SK-N-SH treated with all-trans-retinoic acid at 6 μM for 48 hours (cell line): Measurements from ENCODE around the gene PDZD2.
"Not testable (repeated sequence)": the region's sequence is repeated elsewhere in the genome, so short reads cannot be mapped to it uniquely, and the experiment has no call there.

Experiments
- ATAC-seq: fragments of 200-7000 bp; cut with Tn5 transposase; 3 replicates; pipeline ENCODE4 v1.9.1; 2020; ENCODE audit warnings: mild to moderate bottlenecking, moderate library complexity
- ARNTL ChIP-seq: fragments of 450-650 bp; formaldehyde crosslinking; IDR thresholded peaks from 2 replicates; pipeline ENCODE4 v1.5.0; 2020; ENCODE audit warnings: low read depth, mild to moderate bottlenecking, moderate library complexity, borderline replicate concordance
- BACH2 ChIP-seq: fragments of 250-450 bp; sonication (Bioruptor Pico); IDR thresholded peaks from 2 replicates; pipeline ENCODE4 v1.9.0; 2021; ENCODE audit warnings: mild to moderate bottlenecking, borderline replicate concordance
- CSDC2 ChIP-seq: fragments of 250-450 bp; sonication (Bioruptor Pico); IDR thresholded peaks from 2 replicates; pipeline ENCODE4 v1.5.0; 2020; ENCODE audit warnings: mild to moderate bottlenecking, moderate library complexity
- CSRNP3 ChIP-seq: fragments of 250-450 bp; sonication (Bioruptor Pico); IDR thresholded peaks from 2 replicates; pipeline ENCODE4 v1.5.1; 2021; ENCODE audit warnings: mild to moderate bottlenecking, moderate library complexity
- ESRRG ChIP-seq: fragments of 250-450 bp; sonication (Bioruptor Pico); IDR thresholded peaks from 2 replicates; pipeline ENCODE4 v1.6.1; 2021; ENCODE audit warnings: mild to moderate bottlenecking
- GLIS3 ChIP-seq: fragments of 250-450 bp; sonication (Bioruptor Pico); IDR thresholded peaks from 2 replicates; pipeline ENCODE4 v1.5.0; 2020; ENCODE audit warnings: mild to moderate bottlenecking, moderate library complexity
- OSR1 ChIP-seq: fragments of 250-450 bp; sonication (Bioruptor Pico); IDR thresholded peaks from 2 replicates; pipeline ENCODE4 v1.8.0; 2022; ENCODE audit warnings: moderate library complexity, mild to moderate bottlenecking, inconsistent platforms
- PATZ1 ChIP-seq: fragments of 250-450 bp; sonication (Bioruptor Pico); IDR thresholded peaks from 2 replicates; pipeline ENCODE4 v1.8.0; 2020; ENCODE audit warnings: mild to moderate bottlenecking, moderate library complexity, borderline replicate concordance
- POU6F1 ChIP-seq: fragments of 250-450 bp; sonication (Bioruptor Pico); IDR thresholded peaks from 2 replicates; pipeline ENCODE4 v1.8.0; 2021; ENCODE audit warnings: low read depth, mild to moderate bottlenecking, moderate library complexity, borderline replicate concordance
- PPARA ChIP-seq: fragments of 250-450 bp; sonication (Bioruptor Pico); IDR thresholded peaks from 2 replicates; pipeline ENCODE4 v1.5.0; 2020; ENCODE audit warnings: mild to moderate bottlenecking, borderline replicate concordance
- RARB ChIP-seq: fragments of 250-450 bp; sonication (Bioruptor Pico); IDR thresholded peaks from 2 replicates; pipeline ENCODE4 v1.8.0; 2021; ENCODE audit warnings: mild to moderate bottlenecking, moderate library complexity
- SNAI2 ChIP-seq: fragments of 250-450 bp; sonication (Bioruptor Pico); IDR thresholded peaks from 2 replicates; pipeline ENCODE4 v1.5.0; 2020; ENCODE audit warnings: mild to moderate bottlenecking, moderate library complexity
- TCF4 ChIP-seq: fragments of 250-450 bp; sonication (Bioruptor Pico); IDR thresholded peaks from 2 replicates; pipeline ENCODE4 v1.8.0; 2021; ENCODE audit warnings: mild to moderate bottlenecking, moderate library complexity, borderline replicate concordance
- TOX ChIP-seq: fragments of 250-450 bp; sonication (Bioruptor Pico); IDR thresholded peaks from 2 replicates; pipeline ENCODE4 v1.8.0; 2021; ENCODE audit warnings: mild to moderate bottlenecking, moderate library complexity, borderline replicate concordance
- TSHZ2 ChIP-seq: fragments of 250-450 bp; sonication (Bioruptor Pico); IDR thresholded peaks from 2 replicates; pipeline ENCODE4 v1.5.0; 2020; ENCODE audit warnings: mild to moderate bottlenecking, moderate library complexity
- ZC3H10 ChIP-seq: fragments of 250-450 bp; sonication (Bioruptor Pico); IDR thresholded peaks from 2 replicates; pipeline ENCODE4 v1.5.1; 2021; ENCODE audit warnings: mild to moderate bottlenecking, moderate library complexity
- ZFP3 ChIP-seq: fragments of 250-450 bp; sonication (Bioruptor Pico); IDR thresholded peaks from 2 replicates; pipeline ENCODE4 v1.5.0; 2020; ENCODE audit warnings: mild to moderate bottlenecking, moderate library complexity
- ZFP30 ChIP-seq: fragments of 450-650 bp; formaldehyde crosslinking; IDR thresholded peaks from 2 replicates; pipeline ENCODE4 v1.5.0; 2022; ENCODE audit warnings: mild to moderate bottlenecking, moderate library complexity
- ZNF565 ChIP-seq: fragments of 450-650 bp; formaldehyde crosslinking; conservative IDR thresholded peaks from 2 replicates; pipeline ENCODE4 v1.5.0; 2020; ENCODE audit warnings: low read depth, mild to moderate bottlenecking, moderate library complexity
- ZNF70 ChIP-seq: fragments of 450-650 bp; formaldehyde crosslinking; IDR thresholded peaks from 2 replicates; pipeline ENCODE4 v1.5.0; 2020; ENCODE audit warnings: mild to moderate bottlenecking, moderate library complexity
- ZNF8 ChIP-seq: fragments of 450-650 bp; formaldehyde crosslinking; IDR thresholded peaks from 2 replicates; pipeline ENCODE4 v1.5.0; 2020; ENCODE audit warnings: mild to moderate bottlenecking, moderate library complexity

The PDZD2 gene

GRCh38 chr5:31596354-31596753 lies 42.6 kb upstream of the PDZD2 start:
- ATAC-seq: no peak
- TF ChIP-seq CSDC2 (CRISPR knock-in tag) (no peak), ZFP30 (no peak), PATZ1 (CRISPR knock-in tag) (no peak), ESRRG (CRISPR knock-in tag) (no peak), TOX (CRISPR knock-in tag) (no peak)

GRCh38 chr5:31598640-31599611 lies 40.0 kb upstream of the PDZD2 start:
- no peak for ATAC-seq
- no peak for TF ChIP-seq GLIS3
- no peak for TF ChIP-seq POU6F1 (CRISPR knock-in tag)
- no peak for TF ChIP-seq ZNF8 (CRISPR knock-in tag)
- TF ChIP-seq RARB (CRISPR knock-in tag): no peak
- no peak for TF ChIP-seq TCF4 (CRISPR knock-in tag)
- TF ChIP-seq ZFP3 (CRISPR knock-in tag): no peak
- no peak for TF ChIP-seq OSR1 (CRISPR knock-in tag)
- no peak for TF ChIP-seq BACH2 (CRISPR knock-in tag)
- TF ChIP-seq ZNF70: no peak
- TF ChIP-seq, all 23 proteins: peak for 0

- ATAC-seq: not testable (repeated sequence)
Measured at GRCh38 chr5:31602305-31602704, 36.6 kb upstream of the PDZD2 start.

- TF ChIP-seq ZNF565 (CRISPR knock-in tag): no peak
- no peak for TF ChIP-seq ESRRG (CRISPR knock-in tag)
- no peak for TF ChIP-seq ZC3H10
- no peak for TF ChIP-seq TSHZ2 (CRISPR knock-in tag)
- no peak for TF ChIP-seq ZFP3 (CRISPR knock-in tag)
- TF ChIP-seq POU6F1 (CRISPR knock-in tag): no peak
- no peak for TF ChIP-seq CSDC2 (CRISPR knock-in tag)
- TF ChIP-seq BACH2 (CRISPR knock-in tag): no peak
- TF ChIP-seq TOX (CRISPR knock-in tag): no peak
- ATAC-seq: no peak
Measured at GRCh38 chr5:31604240-31604639, 34.7 kb upstream of the PDZD2 start.

- no peak for ATAC-seq
- TF ChIP-seq ARNTL (CRISPR knock-in tag): no peak
- no peak for TF ChIP-seq ZC3H10
- no peak for TF ChIP-seq GLIS3
- TF ChIP-seq ZNF8 (CRISPR knock-in tag): no peak
- TF ChIP-seq PPARA (CRISPR knock-in tag): no peak
- no peak for TF ChIP-seq RARB (CRISPR knock-in tag)
- no peak for TF ChIP-seq POU6F1 (CRISPR knock-in tag)
- TF ChIP-seq SNAI2 (CRISPR knock-in tag): no peak
- no peak for TF ChIP-seq OSR1 (CRISPR knock-in tag)
- no peak for TF ChIP-seq ZNF565 (CRISPR knock-in tag)
- TF ChIP-seq ZFP30: no peak
- no peak for TF ChIP-seq CSRNP3 (CRISPR knock-in tag)
Measured at GRCh38 chr5:31604644-31605043, 34.3 kb upstream of the PDZD2 start.
